ENCODE data around the gene GREB1.

Gene GREB1

DNA sequence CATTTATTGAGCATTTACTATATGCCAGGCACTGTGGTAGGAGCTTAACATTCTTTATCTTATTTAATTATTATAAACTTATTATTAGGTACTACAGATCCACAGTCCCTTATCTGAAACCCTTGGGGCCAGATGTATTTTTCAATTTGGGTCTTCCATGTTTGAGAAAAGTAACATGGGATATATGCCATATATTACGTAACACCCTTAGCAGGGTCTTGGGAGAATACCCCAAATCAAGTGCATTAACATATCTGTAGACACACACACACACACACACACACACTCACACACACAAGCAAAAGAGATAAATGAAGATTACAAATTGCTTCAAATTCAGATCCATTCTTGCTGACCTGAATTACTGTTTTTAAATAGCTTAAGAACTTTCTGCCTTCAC, 122.4 kb downstream of the GREB1 start:
- no peak overlapping the region for H3K4me3 ChIP-seq (ENCODE audit: control insufficient read depth, low read depth, low read length)
- TF ChIP-seq, protein P1, sequence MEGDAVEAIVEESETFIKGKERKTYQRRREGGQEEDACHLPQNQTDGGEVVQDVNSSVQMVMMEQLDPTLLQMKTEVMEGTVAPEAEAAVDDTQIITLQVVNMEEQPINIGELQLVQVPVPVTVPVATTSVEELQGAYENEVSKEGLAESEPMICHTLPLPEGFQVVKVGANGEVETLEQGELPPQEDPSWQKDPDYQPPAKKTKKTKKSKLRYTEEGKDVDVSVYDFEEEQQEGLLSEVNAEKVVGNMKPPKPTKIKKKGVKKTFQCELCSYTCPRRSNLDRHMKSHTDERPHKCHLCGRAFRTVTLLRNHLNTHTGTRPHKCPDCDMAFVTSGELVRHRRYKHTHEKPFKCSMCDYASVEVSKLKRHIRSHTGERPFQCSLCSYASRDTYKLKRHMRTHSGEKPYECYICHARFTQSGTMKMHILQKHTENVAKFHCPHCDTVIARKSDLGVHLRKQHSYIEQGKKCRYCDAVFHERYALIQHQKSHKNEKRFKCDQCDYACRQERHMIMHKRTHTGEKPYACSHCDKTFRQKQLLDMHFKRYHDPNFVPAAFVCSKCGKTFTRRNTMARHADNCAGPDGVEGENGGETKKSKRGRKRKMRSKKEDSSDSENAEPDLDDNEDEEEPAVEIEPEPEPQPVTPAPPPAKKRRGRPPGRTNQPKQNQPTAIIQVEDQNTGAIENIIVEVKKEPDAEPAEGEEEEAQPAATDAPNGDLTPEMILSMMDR (conservative IDR thresholded peaks at IDR 0.05; ENCODE audit: control insufficient read depth, insufficient read depth, low read depth, low read length), result no peak
- DNase-seq (ENCODE audit: low read depth), result no peak

DNA sequence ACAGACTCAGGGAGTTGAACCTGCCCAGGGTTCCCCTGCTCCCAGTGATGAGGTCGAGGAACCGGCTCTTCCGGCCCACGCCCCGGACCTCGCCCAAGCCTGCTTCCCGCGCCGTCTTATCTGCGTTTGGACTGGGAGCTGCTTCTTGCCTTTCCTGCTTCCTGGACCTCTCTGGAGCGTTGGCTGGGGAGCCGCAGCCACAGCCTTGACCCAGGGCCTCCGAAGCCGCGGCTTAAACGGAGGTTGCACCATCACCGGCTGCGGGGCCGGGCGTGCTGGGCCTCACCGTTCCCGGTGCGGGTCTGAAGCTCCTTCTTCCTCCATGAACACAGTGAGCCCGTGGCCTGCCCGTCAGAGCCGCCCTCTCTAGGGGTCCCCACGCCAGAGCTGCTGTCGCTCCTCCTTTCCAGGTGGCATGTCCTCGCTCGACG, 122.8 kb downstream of the GREB1 start:
- TF ChIP-seq, protein P1 (conservative IDR thresholded peaks at IDR 0.05; ENCODE audit: control insufficient read depth, insufficient read depth, low read depth, low read length), result no peak
- H3K4me3 ChIP-seq (ENCODE audit: control insufficient read depth, low read depth, low read length), result no peak overlapping the region
- DNase-seq (ENCODE audit: low read depth), result no peak

DNA sequence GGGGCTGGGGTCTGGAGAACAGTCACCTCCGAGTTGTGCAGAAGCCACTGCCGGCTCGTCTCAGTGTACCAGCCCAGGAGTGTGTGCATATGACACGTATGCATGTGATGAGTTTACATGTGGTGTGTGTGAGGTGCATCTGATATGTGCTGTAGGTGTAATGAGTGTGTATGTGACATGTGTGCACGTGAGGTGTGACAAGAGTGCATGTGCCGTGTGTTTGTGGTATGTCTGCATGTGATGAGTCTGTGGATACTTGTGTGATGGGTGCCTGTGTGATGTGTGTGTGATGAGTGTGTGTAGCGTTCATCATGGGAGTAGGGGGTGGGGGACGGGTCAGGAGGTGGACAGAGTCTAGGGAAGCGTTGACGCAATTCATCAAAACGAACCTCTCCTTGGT, 123.3 kb downstream of the GREB1 start:
- H3K4me3 ChIP-seq (ENCODE audit: control insufficient read depth, low read depth, low read length), result no peak overlapping the region
- TF ChIP-seq, protein P1 (conservative IDR thresholded peaks at IDR 0.05; ENCODE audit: control insufficient read depth, insufficient read depth, low read depth, low read length), result no peak

DNA sequence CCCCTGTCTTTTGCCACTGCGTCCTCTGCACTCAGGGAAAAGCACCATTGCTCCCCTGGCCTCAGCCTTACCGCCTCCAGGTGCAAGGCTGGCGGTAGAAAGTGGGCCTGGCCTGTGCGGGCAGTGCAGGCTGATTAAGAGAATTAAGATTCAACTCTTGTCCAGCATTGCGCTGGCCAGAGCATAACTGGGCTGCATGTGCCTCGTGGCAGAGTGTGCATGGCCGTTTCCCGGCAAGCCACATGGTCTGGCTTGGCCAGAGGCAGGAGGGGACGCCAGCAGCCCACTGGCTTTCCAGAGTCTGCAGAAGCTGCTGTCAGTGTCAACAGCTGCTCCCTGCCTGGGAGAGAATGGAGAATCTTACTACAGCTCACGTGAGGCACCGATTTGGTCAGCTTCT, 123.8 kb downstream of the GREB1 start:
- no peak for DNase-seq (ENCODE audit: low read depth)
- no peak overlapping the region for H3K4me3 ChIP-seq (ENCODE audit: control insufficient read depth, low read depth, low read length)
- TF ChIP-seq, protein P1 (conservative IDR thresholded peaks at IDR 0.05; ENCODE audit: control insufficient read depth, insufficient read depth, low read depth, low read length), result no peak

More for the DNA sequence above, 123.3 kb downstream of the GREB1 start:
- no peak for DNase-seq (ENCODE audit: low read depth)

DNA sequence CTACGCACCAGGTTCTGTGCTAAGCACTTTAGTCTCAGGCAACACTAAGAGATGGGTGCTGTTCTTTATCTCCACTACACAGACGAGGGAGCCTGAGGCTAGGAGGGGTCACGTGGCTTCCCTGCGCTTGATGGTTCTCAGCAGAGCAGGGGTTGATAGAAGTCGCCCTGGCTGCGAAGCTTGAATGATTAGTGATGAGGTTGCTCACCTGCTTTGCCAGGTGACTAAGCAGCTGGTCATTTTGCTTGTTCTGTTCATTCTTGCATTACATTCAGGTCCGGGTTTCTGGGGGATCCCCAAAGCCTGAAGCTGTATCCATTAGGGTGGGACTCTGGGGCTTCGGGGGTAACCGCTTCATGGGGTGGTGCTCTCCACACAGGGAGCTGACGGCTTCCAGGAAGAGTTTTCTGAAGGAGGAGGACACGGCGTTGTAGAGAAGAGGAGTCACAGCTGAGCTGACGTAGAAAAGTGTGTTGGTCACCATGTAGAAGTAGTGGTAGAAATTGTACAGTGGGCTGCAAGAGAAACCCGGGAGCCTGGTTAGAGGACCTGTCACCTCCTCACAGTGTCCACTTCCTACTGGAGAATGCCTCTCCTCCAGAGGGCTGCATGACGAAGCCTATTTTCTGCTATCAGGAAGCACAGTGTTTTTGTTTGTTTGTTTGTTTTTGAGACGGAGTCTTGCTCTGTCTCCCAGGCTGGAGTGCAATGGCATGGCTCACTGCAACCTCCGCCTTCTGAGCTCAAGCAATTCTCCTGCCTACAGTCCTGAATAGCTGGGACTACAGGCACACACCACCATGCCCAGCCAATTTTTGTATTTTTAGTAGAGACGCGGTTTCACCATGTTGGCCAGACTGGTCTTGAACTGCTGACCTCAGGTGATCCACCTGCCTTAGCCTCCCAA, 124.6 kb downstream of the GREB1 start:
- H3K4me3 ChIP-seq (ENCODE audit: control insufficient read depth, low read depth, low read length), result no peak overlapping the region
- TF ChIP-seq, protein P1 (conservative IDR thresholded peaks at IDR 0.05; ENCODE audit: control insufficient read depth, insufficient read depth, low read depth, low read length), result no peak
- DNase-seq (ENCODE audit: low read depth), result no peak

DNA sequence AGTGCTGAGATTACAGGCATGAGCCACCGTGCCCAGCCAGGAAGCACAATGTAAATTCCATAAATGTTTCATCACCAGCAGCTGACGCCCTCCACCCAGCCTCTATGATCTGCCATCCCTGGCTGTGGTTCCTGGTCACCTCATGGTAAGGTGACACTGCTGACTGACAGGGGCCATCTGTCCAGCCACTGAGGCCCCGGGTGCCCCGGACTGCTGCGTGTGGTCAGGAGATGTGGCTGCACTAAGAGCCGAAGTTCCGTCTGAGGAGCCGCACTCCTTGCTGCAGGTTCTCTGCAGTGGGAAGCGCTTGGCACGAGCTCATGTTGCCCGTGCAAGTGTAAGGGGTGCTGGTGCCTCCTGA, 125.2 kb downstream of the GREB1 start:
- DNase-seq (ENCODE audit: low read depth), result no peak
- H3K4me3 ChIP-seq (ENCODE audit: control insufficient read depth, low read depth, low read length), result no peak overlapping the region
- TF ChIP-seq, protein P1 (conservative IDR thresholded peaks at IDR 0.05; ENCODE audit: control insufficient read depth, insufficient read depth, low read depth, low read length), result no peak
